ENCODE data around the gene POU5F1. TPM values are rescaled to one million over a fixed set of nuclear protein-coding genes. Genes with fewer than 3 reads are reported as not detected.
"Not testable (repeated sequence)": the region's sequence is repeated elsewhere in the genome, so short reads cannot be mapped to it uniquely, and the experiment has no call there.

The POU5F1 gene
- total RNA-seq, 1 donor from 2014 or later = 9.7 TPM

GRCh38 chr6:31190488-31190887, 20.0 kb upstream of the POU5F1 start:
- DNase-seq (ENCODE audit: low spot score) = no peak

- not testable (repeated sequence) for DNase-seq (ENCODE audit: low spot score)
Observed at GRCh38 chr6:31189223-31189622, 18.7 kb upstream of the POU5F1 start.

GRCh38 chr6:31187780-31188194, 17.3 kb upstream of the POU5F1 start:
- DNase-seq (ENCODE audit: low spot score) = peak; percentile 42

- peak; percentile 72 for DNase-seq (ENCODE audit: low spot score)
Observed at GRCh38 chr6:31186052-31186734, 15.7 kb upstream of the POU5F1 start.

- DNase-seq (ENCODE audit: low spot score) = not testable (repeated sequence)
Observed at GRCh38 chr6:31185695-31186051, 15.2 kb upstream of the POU5F1 start.

- DNase-seq (ENCODE audit: low spot score) = not testable (repeated sequence)
Observed at GRCh38 chr6:31183859-31184258, 13.4 kb upstream of the POU5F1 start.

- DNase-seq (ENCODE audit: low spot score) = not testable (repeated sequence)
Observed at GRCh38 chr6:31183287-31183686, 12.8 kb upstream of the POU5F1 start.

- DNase-seq (ENCODE audit: low spot score) = peak; percentile 72
Observed at GRCh38 chr6:31180500-31180899, 10.0 kb upstream of the POU5F1 start.

GRCh38 chr6:31179896-31180295, 9.4 kb upstream of the POU5F1 start:
- DNase-seq (ENCODE audit: low spot score) = no peak

GRCh38 chr6:31179042-31179386, 8.5 kb upstream of the POU5F1 start:
- no peak for DNase-seq (ENCODE audit: low spot score)

- no peak for DNase-seq (ENCODE audit: low spot score)
Observed at GRCh38 chr6:31178143-31179041, 7.9 kb upstream of the POU5F1 start.

GRCh38 chr6:31175971-31176370, 5.5 kb upstream of the POU5F1 start:
- no peak for DNase-seq (ENCODE audit: low spot score)

- no peak for DNase-seq (ENCODE audit: low spot score)
Observed at GRCh38 chr6:31174378-31174777, 3.9 kb upstream of the POU5F1 start.

GRCh38 chr6:31173406-31173805, 2.9 kb upstream of the POU5F1 start:
- DNase-seq (ENCODE audit: low spot score) = no peak

- DNase-seq (ENCODE audit: low spot score) = no peak
Observed at GRCh38 chr6:31172973-31173384, 2.5 kb upstream of the POU5F1 start.

GRCh38 chr6:31171931-31172905, 1.7 kb upstream of the POU5F1 start:
- no peak for DNase-seq (ENCODE audit: low spot score)

- DNase-seq (ENCODE audit: low spot score) = no peak
Observed at GRCh38 chr6:31170987-31171671, 647 bp upstream of the POU5F1 start.

- not testable (repeated sequence) for DNase-seq (ENCODE audit: low spot score)
Observed at GRCh38 chr6:31169858-31170599, 453 bp downstream of the POU5F1 start.

GRCh38 chr6:31169123-31169857, 1.2 kb downstream of the POU5F1 start:
- DNase-seq (ENCODE audit: low spot score) = no peak

GRCh38 chr6:31168606-31169005, 1.9 kb downstream of the POU5F1 start:
- DNase-seq (ENCODE audit: low spot score) = no peak

Data from mucosa of gallbladder (tissue), 1 donor.